ENCODE data around the gene GABBR2.

DNA sequence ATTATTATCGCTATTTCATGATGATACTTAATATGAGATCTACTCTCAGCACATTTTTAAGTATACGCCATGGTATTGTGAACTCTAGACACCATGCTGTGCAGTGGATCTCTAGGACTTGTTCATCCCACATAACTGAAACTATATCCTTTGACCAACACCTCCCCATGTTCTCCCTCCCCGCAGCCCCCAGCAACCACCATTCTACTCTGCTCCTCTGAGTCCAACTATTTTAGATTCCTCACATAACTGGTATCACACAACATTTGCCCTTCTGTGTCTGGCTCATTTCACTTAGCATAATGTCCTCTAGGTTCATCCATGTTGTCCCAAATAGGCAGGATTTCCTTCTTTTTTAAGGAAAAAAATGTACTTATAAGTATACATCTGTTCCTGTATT lies 446.7 kb downstream of the GABBR2 start:
- TF ChIP-seq, protein P1, sequence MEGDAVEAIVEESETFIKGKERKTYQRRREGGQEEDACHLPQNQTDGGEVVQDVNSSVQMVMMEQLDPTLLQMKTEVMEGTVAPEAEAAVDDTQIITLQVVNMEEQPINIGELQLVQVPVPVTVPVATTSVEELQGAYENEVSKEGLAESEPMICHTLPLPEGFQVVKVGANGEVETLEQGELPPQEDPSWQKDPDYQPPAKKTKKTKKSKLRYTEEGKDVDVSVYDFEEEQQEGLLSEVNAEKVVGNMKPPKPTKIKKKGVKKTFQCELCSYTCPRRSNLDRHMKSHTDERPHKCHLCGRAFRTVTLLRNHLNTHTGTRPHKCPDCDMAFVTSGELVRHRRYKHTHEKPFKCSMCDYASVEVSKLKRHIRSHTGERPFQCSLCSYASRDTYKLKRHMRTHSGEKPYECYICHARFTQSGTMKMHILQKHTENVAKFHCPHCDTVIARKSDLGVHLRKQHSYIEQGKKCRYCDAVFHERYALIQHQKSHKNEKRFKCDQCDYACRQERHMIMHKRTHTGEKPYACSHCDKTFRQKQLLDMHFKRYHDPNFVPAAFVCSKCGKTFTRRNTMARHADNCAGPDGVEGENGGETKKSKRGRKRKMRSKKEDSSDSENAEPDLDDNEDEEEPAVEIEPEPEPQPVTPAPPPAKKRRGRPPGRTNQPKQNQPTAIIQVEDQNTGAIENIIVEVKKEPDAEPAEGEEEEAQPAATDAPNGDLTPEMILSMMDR (optimal IDR thresholded peaks at IDR 0.05 in 1 of 3, IDR thresholded peaks at IDR 0.05 in 1 of 3, conservative IDR thresholded peaks at IDR 0.05 in 1 of 3; ENCODE audit: extremely low read depth in 1 of 3, insufficient read depth in 2 of 3, low read length in 3 of 3) = no peak
- TF ChIP-seq EZH2 (IDR thresholded peaks at IDR 0.05; ENCODE audit: low read length) = no peak
